ENCODE data around the gene TEX54.

Gene TEX54

GRCh38 chr11:62852523-62853188, 20.0 kb upstream of the TEX54 start:
- ChIA-PET CTCF (interaction anchor here (0.8 to 1.7 kb wide), 7 partner anchors 9 to 240 kb away, joined by 3 to 6 read pairs (median 3); partner anchors contain the start of genes EML3, ROM1 and SLC3A2), POLR2A (interaction anchor here (0.7 to 9.0 kb wide), 4 partner anchors 9 to 66 kb away, joined by 3 to 236 read pairs (median 4); partner anchors contain the start of genes STX5 and WDR74)
- DNase-seq (ENCODE audit: extremely low spot score) = no peak
- no peak for TF ChIP-seq CTCF (IDR thresholded peaks at IDR 0.05; ENCODE audit: control extremely low read depth, extremely low read depth, low read depth, missing control alignments)

GRCh38 chr11:62851807-62852522, 19.3 kb upstream of the TEX54 start:
- ChIA-PET CTCF (interaction anchor here (0.9 to 1.7 kb wide), 4 partner anchors 10 to 66 kb away, joined by 3 to 6 read pairs (median 4); partner anchors contain the start of gene SLC3A2), POLR2A (interaction anchor here (0.5 to 9.0 kb wide), 7 partner anchors 10 to 1069 kb away, joined by 3 to 236 read pairs (median 3); partner anchors contain the start of genes STX5 and WDR74)
- DNase-seq (ENCODE audit: extremely low spot score) = no peak
- TF ChIP-seq CTCF (IDR thresholded peaks at IDR 0.05; ENCODE audit: control extremely low read depth, extremely low read depth, low read depth, missing control alignments) = no peak

- no peak for DNase-seq (ENCODE audit: extremely low spot score)
- TF ChIP-seq CTCF (IDR thresholded peaks at IDR 0.05; ENCODE audit: control extremely low read depth, extremely low read depth, low read depth, missing control alignments) = no peak
- ChIA-PET CTCF (interaction anchor here (0.9 to 1.7 kb wide), 5 partner anchors 11 to 65 kb away, joined by 3 to 6 read pairs (median 4); partner anchors contain the start of gene SLC3A2), POLR2A (interaction anchor here (0.5 to 9.0 kb wide), 9 partner anchors 11 to 1421 kb away, joined by 3 to 236 read pairs (median 3); partner anchors contain the start of genes POLR2G, SDHAF2 and WDR74)
Observed at GRCh38 chr11:62850911-62851806, 18.5 kb upstream of the TEX54 start.

- CTCF ChIA-PET = interaction anchor here (1.3 kb wide), 1 partner anchor 33 kb away, joined by 4 read pairs; the partner anchor contains the start of gene SLC3A2
- POLR2A ChIA-PET = no interaction called here
- DNase-seq (ENCODE audit: extremely low spot score) = no peak
- TF ChIP-seq CTCF (IDR thresholded peaks at IDR 0.05; ENCODE audit: control extremely low read depth, extremely low read depth, low read depth, missing control alignments) = no peak
Observed at GRCh38 chr11:62847767-62848314, 15.2 kb upstream of the TEX54 start.

- DNase-seq (ENCODE audit: extremely low spot score) = no peak
- POLR2A ChIA-PET = interaction anchor here (3.3 kb wide), 1 partner anchor 9 kb away, joined by 24 read pairs; no protein-coding TSS in a partner anchor
- no peak for TF ChIP-seq CTCF (IDR thresholded peaks at IDR 0.05; ENCODE audit: control extremely low read depth, extremely low read depth, low read depth, missing control alignments)
- CTCF ChIA-PET = interaction anchor here (5.1 kb wide), 1 partner anchor 9 kb away, joined by 16 read pairs; no protein-coding TSS in a partner anchor
Observed at GRCh38 chr11:62846177-62846576, 13.5 kb upstream of the TEX54 start.
